Measurements from ENCODE around the gene FCHSD2.
"Not testable (repeated sequence)": the region's sequence is repeated elsewhere in the genome, so short reads cannot be mapped to it uniquely, and the experiment has no call there.

Gene FCHSD2

GRCh38 chr11:73124800-73125199, 17.3 kb downstream of the FCHSD2 start:
- no peak for DNase-seq (ENCODE audit: low read depth)
- in situ Hi-C loops (cut with HindIII; ENCODE audit: low sequenced_read_pairs), result no loop called here
- no peak overlapping the region for H3K4me3 ChIP-seq (ENCODE audit: low read depth, low read length)
- TF ChIP-seq CTCF (IDR thresholded peaks at IDR 0.05; ENCODE audit: low read depth, low read length, missing control alignments), result no peak

- H3K4me3 ChIP-seq (ENCODE audit: low read depth, low read length); DNase-seq (ENCODE audit: low read depth); in situ Hi-C loops (cut with HindIII; ENCODE audit: low sequenced_read_pairs): not testable (repeated sequence)
These were observed 18.2 kb downstream of the FCHSD2 start for GRCh38 chr11:73123892-73124291.

- in situ Hi-C loops (cut with HindIII; ENCODE audit: low sequenced_read_pairs), result no loop called here
- H3K4me3 ChIP-seq (ENCODE audit: low read depth, low read length), result no peak overlapping the region
These were observed 20.4 kb downstream of the FCHSD2 start for GRCh38 chr11:73121692-73122091.

GRCh38 chr11:73117071-73117470, 25.0 kb downstream of the FCHSD2 start:
- DNase-seq (ENCODE audit: low read depth), result no peak
- in situ Hi-C loops (cut with HindIII; ENCODE audit: low sequenced_read_pairs), result no loop called here
- H3K4me3 ChIP-seq (ENCODE audit: low read depth, low read length), result no peak overlapping the region
- TF ChIP-seq CTCF (IDR thresholded peaks at IDR 0.05; ENCODE audit: low read depth, low read length, missing control alignments), result no peak

More at GRCh38 chr11:73121692-73122091, 20.4 kb downstream of the FCHSD2 start:
- no peak for TF ChIP-seq CTCF (IDR thresholded peaks at IDR 0.05; ENCODE audit: low read depth, low read length, missing control alignments)
- no peak for DNase-seq (ENCODE audit: low read depth)

GRCh38 chr11:73116636-73117035, 25.5 kb downstream of the FCHSD2 start:
- no peak for DNase-seq (ENCODE audit: low read depth)
- no peak for TF ChIP-seq CTCF (IDR thresholded peaks at IDR 0.05; ENCODE audit: low read depth, low read length, missing control alignments)
- no peak overlapping the region for H3K4me3 ChIP-seq (ENCODE audit: low read depth, low read length)
- in situ Hi-C loops (cut with HindIII; ENCODE audit: low sequenced_read_pairs), result no loop called here

- H3K4me3 ChIP-seq (ENCODE audit: low read depth, low read length), result no peak overlapping the region
- in situ Hi-C loops (cut with HindIII; ENCODE audit: low sequenced_read_pairs), result no loop called here
- DNase-seq (ENCODE audit: low read depth), result no peak
- no peak for TF ChIP-seq CTCF (IDR thresholded peaks at IDR 0.05; ENCODE audit: low read depth, low read length, missing control alignments)
These were observed 27.3 kb downstream of the FCHSD2 start for GRCh38 chr11:73114835-73115220.

- no peak for DNase-seq (ENCODE audit: low read depth)
These were observed 27.8 kb downstream of the FCHSD2 start for GRCh38 chr11:73114110-73114834.

More at GRCh38 chr11:73114110-73114834, 27.8 kb downstream of the FCHSD2 start:
- TF ChIP-seq CTCF (IDR thresholded peaks at IDR 0.05; ENCODE audit: low read depth, low read length, missing control alignments), result no peak
- no peak overlapping the region for H3K4me3 ChIP-seq (ENCODE audit: low read depth, low read length)
- in situ Hi-C loops (cut with HindIII; ENCODE audit: low sequenced_read_pairs), result no loop called here

Data from astrocyte of the cerebellum (primary cell).